PC-3 (cell line): Measurements from ENCODE around the gene VGLL2.

Experiments used
- EZH2 ChIP-seq: fragments of 300-600 bp; sonication (generic); IDR thresholded peaks from one replicate; pipeline ENCODE4 v1.6.1; 2017; ENCODE audit warnings: antibody characterized with exemption, mild to moderate bottlenecking, low read length; ENCODE audit not compliant: unreplicated experiment
- TF ChIP-seq, protein P1 (sequence below): fragments of 300-600 bp; sonication (generic); conservative IDR thresholded peaks from 2 replicates; pipeline ENCODE4 v1.5.1; 2017; ENCODE audit warnings: antibody characterized with exemption, low read depth, mild to moderate bottlenecking, low read length

DNA sequence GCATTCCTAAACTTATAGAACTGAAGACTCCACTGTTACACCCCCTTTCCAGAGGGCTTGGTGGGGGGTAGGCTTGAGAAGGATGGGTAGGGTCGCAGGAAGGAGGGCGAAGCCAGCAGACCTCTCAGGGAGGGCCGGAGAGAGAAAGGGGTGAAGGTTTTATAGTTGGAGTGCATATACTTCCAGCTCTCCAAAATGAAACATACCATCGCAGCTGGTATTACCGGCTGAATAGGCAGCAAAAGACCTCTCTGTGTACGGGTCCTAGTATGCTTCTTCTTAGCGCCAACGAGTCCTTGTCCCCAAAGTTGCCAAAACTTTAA lies 1.0 kb upstream of the VGLL2 start:
- TF ChIP-seq, protein P1, sequence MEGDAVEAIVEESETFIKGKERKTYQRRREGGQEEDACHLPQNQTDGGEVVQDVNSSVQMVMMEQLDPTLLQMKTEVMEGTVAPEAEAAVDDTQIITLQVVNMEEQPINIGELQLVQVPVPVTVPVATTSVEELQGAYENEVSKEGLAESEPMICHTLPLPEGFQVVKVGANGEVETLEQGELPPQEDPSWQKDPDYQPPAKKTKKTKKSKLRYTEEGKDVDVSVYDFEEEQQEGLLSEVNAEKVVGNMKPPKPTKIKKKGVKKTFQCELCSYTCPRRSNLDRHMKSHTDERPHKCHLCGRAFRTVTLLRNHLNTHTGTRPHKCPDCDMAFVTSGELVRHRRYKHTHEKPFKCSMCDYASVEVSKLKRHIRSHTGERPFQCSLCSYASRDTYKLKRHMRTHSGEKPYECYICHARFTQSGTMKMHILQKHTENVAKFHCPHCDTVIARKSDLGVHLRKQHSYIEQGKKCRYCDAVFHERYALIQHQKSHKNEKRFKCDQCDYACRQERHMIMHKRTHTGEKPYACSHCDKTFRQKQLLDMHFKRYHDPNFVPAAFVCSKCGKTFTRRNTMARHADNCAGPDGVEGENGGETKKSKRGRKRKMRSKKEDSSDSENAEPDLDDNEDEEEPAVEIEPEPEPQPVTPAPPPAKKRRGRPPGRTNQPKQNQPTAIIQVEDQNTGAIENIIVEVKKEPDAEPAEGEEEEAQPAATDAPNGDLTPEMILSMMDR: no peak
- TF ChIP-seq EZH2: no peak
